Right lobe of liver (tissue), 6 donors: ENCODE data around the gene RAD18. TPM values are rescaled to one million over a fixed set of nuclear protein-coding genes. Genes with fewer than 3 reads are reported as not detected.
A peak's percentile ranks its signal among the peaks of the same experiment; 100 is the strongest.

Experiments
- ATAC-seq, 4 donors: fragments of 200-7000 bp; cut with Tn5 transposase; one replicate each; pipeline ENCODE4 v1.9.1; 2020; ENCODE audit warnings: mild to moderate bottlenecking in 4 of 4, moderate library complexity in 4 of 4
- DNase-seq, 3 donors: peaks; one replicate each; pipeline ENCODE4 v3.0.0-alpha.2; 2020
- H3K27ac ChIP-seq, 3 donors: fragments of 200-600 bp; one replicate each; pipeline ENCODE4 v1.8.0; 2022
- H3K27me3 ChIP-seq, 2 donors: fragments of 200-600 bp; one replicate each; pipeline ENCODE4 v1.8.0; 2022
- H3K36me3 ChIP-seq, 4 donors: fragments of 200-600 bp; sonication (generic) in 1 of 4; one replicate each; pipeline versions ENCODE4 v1.5.1 to v1.8.0; 2017 to 2022; ENCODE audit warnings: control low read depth in 1 of 4
- H3K4me1 ChIP-seq, 4 donors: fragments of 200-600 bp; sonication (generic) in 1 of 4; one replicate each; pipeline versions ENCODE4 v1.5.1 to v1.8.0; 2017 to 2022; ENCODE audit warnings: control low read depth in 1 of 4
- H3K4me3 ChIP-seq, 3 donors: fragments of 200-600 bp; one replicate each; pipeline ENCODE4 v1.8.0; 2022
- H3K9me3 ChIP-seq, 4 donors: fragments of 200-600 bp; sonication (generic) in 1 of 4; one replicate each; pipeline versions ENCODE4 v1.5.1 to v1.8.0; 2017 to 2022; ENCODE audit warnings: control low read depth in 1 of 4
- CTCF ChIP-seq, 4 donors: fragments of 200-600 bp in 3 of 4; fragments of 450-650 bp in 1 of 4; IDR thresholded peaks; one replicate each; pipeline versions ENCODE4 v1.5.1 to v1.8.0; 2016 to 2022; ENCODE audit warnings: antibody characterized with exemption in 4 of 4, mild to moderate bottlenecking in 2 of 4
- POLR2A ChIP-seq: fragments of 450-650 bp; IDR thresholded peaks from one replicate; pipeline ENCODE4 v1.6.1; 2017; ENCODE audit warnings: antibody characterized with exemption, mild to moderate bottlenecking
- WGBS: methylation state at CpG from one replicate; pipeline ENCODE4 v1.1.6; 2018; ENCODE audit warnings: low coverage, low lambda C conversion rate; ENCODE audit not compliant: insufficient coverage; ENCODE audit errors: missing lambda C conversion rate; 5-methylcytosine and 5-hydroxymethylcytosine counted together
- intact Hi-C, 2 donors: fragments of 100-400 bp; cut with DNase I; formaldehyde crosslinking; loops; one replicate each; pipeline versions ENCODE4 v1.11.2 to v1.14.1; 2022
- total RNA-seq, 6 experiments: library from RNA; depleted of rRNA in 2 of 6; stranded (reverse); fragments of >200 nt in 2 of 6; fragmentation: NEBNext Ultra II Directional in 3 of 6; extraction: Animal tissue kit (Norgen Biotek cat#: 25700) in 3 of 6; gene quantifications; one replicate each; pipeline versions ENCODE4 v1.1.0 to v1.2.4, GENCODE V29; 2016 to 2023
- donor health status: DM: no; HTN: yes; CAD: no.
- donor health status: DM: no; HTN: no; CAD: no.
- donor health status: DM: no; HTN: no; CAD: no.
- donor health status: DM: no; HTN: yes; CAD: no.
- donor health status: DM: no; HTN: yes; CAD: no.

RAD18 gene
- total RNA-seq, 6 experiments from 2014 or later, result 1.9 to 5.1 (median 4.3) TPM

GRCh38 chr3:8884630-8885290 is 78.5 kb downstream of the RAD18 start:
- intact Hi-C loops, result no loop called here
- Histone ChIP-seq H3K4me3 (no peak overlapping the region), H3K36me3 (no peaks in the 10 kb centered on the region), H3K9me3 (no peaks in the 10 kb centered on the region), H3K27me3 (no peaks in the 10 kb centered on the region), H3K27ac (no peak overlapping the region), H3K4me1 (no peaks in the 10 kb centered on the region)
- ATAC-seq (no peak), DNase-seq (no peak)
- TF ChIP-seq POLR2A, result no peak
- TF ChIP-seq CTCF (IDR thresholded peaks at IDR 0.05), result no peak
- WGBS, result 89% methylated on average over 1 of the region's 1 CpG

DNA sequence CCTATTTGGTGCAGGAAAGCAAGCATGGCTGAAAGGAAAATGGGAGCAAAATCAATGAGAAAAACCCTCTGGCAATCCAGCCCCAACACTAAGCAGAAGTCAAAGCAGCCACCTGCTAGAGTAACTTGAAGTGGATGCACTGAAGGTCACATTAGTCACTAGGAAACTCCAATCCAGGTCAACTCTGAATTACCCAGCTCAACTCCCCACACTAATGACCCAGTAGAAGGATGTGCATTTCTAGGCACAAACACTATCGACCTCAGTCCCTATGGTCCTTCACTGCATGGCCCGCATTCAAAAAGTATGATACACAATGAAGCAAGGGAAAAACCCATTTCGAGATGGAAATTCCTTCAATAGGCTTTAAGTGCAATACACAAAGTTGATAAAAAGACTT is 80.6 kb downstream of the RAD18 start:
- TF ChIP-seq POLR2A, result no peak
- no peak for TF ChIP-seq CTCF (IDR thresholded peaks at IDR 0.05)
- intact Hi-C loops, result no loop called here
- ATAC-seq (no peak), DNase-seq (no peak)
- H3K9me3 ChIP-seq, result no peaks in the 10 kb centered on the region
- no peaks in the 10 kb centered on the region for H3K27me3 ChIP-seq
- no peak overlapping the region for H3K4me3 ChIP-seq
- H3K36me3 ChIP-seq, result no peaks in the 10 kb centered on the region
- no peaks in the 10 kb centered on the region for H3K4me1 ChIP-seq
- H3K27ac ChIP-seq, result no peak overlapping the region
- 100% methylated on average over 3 of the region's 3 CpGs for WGBS

DNA sequence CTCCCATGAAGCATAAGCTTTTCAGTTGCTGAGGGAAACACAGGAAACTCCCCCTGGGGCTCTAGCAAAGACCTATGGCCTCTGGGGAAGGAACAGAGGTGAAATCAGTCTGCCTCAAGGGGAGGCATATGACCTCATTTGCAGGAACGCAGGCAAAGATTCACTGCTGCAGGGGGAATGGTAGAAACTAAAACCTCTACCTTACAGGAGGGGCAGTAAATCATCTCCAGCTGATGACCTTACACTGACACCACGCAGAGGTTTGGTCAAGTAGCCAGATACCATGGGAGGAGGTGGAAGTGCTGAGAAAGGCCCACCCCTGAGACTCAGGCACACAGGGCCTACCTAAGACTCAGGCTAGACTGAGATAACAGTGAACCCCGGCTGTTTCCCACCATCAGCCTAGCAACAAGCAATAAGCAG is 81.1 kb downstream of the RAD18 start:
- Histone ChIP-seq H3K27ac (no peak overlapping the region), H3K4me3 (no peak overlapping the region), H3K27me3 (no peaks in the 10 kb centered on the region), H3K4me1 (no peaks in the 10 kb centered on the region), H3K9me3 (no peaks in the 10 kb centered on the region), H3K36me3 (no peaks in the 10 kb centered on the region)
- ATAC-seq (no peak), DNase-seq (no peak)
- intact Hi-C loops, result no loop called here
- TF ChIP-seq CTCF (IDR thresholded peaks at IDR 0.05), result no peak
- TF ChIP-seq POLR2A, result no peak
- 76% methylated on average over 2 of the region's 3 CpGs for WGBS

- no peaks in the 10 kb centered on the region for H3K36me3 ChIP-seq
- H3K4me1 ChIP-seq, result no peaks in the 10 kb centered on the region
- no peaks in the 10 kb centered on the region for H3K27me3 ChIP-seq
- intact Hi-C loops, result no loop called here
- no peak overlapping the region for H3K4me3 ChIP-seq
- DNase-seq, result no peak
- peak in 2 of 4 donors; percentile 90 to 97 for ATAC-seq
- TF ChIP-seq CTCF (IDR thresholded peaks at IDR 0.05) (no peak), POLR2A (no peak)
- WGBS, result 63% methylated on average over 2 of the region's 5 CpGs
- no peaks in the 10 kb centered on the region for H3K9me3 ChIP-seq
- no peak overlapping the region for H3K27ac ChIP-seq
Measured at GRCh38 chr3:8879347-8879944, 83.8 kb downstream of the RAD18 start.
